HepG2 (cell line): ENCODE measurements around the gene NF2. TPM values are rescaled to one million over a fixed set of nuclear protein-coding genes. Genes with fewer than 3 reads are reported as not detected.

ENCODE experiments used
- ATAC-seq: fragments of 200-7000 bp; cut with Tn5 transposase; 3 replicates; pipeline ENCODE4 v1.9.1; 2020; ENCODE audit warnings: mild to moderate bottlenecking, moderate library complexity
- BruUV-seq: library from RNA; stranded (reverse); fragments of 400-500 nt; replicated peaks from 2 replicates; lab custom pipeline; 2021; lab: Mats Ljungman, UMichigan
- CTCF ChIA-PET: fragments of 300-600 bp; formaldehyde crosslinking; extraction: SDS; loops from one replicate; lab custom pipeline; 2021; ENCODE audit warnings: low total read pairs, inconsistent platforms, low intra/inter-chr PET ratio; lab: Yijun Ruan, JAX
- POLR2A ChIA-PET: fragments of 350-600 bp; sonication (Branson Sonifier 250); formaldehyde crosslinking; loops from one replicate; lab custom pipeline; 2020; ENCODE audit warnings: antibody characterized with exemption, inconsistent platforms; lab: Yijun Ruan, JAX
- DNase-seq: peaks from one replicate; pipeline ENCODE4 v3.0.0-alpha.2; 2015; ENCODE audit warnings: low spot score
- FAIRE-seq: peaks from 3 replicates; lab custom pipeline; 2011; peaks lifted over from hg19 to GRCh38; lab: Jason Lieb, UNC
- H2AFZ ChIP-seq: one replicate; pipeline ENCODE4 v1.6.1; 2011; ENCODE audit warnings: low read length, inconsistent platforms
- H3K27ac ChIP-seq: fragments of 300-600 bp; 3 replicates; pipeline ENCODE4 v1.8.0; 2011; ENCODE audit warnings: mixed run types, mild to moderate bottlenecking, mixed read lengths, low read length, inconsistent platforms; ENCODE audit not compliant: insufficient read depth; ENCODE audit errors: extremely low read length
- H3K27me3 ChIP-seq, 2 experiments: fragments of 200-600 bp in 1 of 2; 2 replicates in 1 of 2; 3 replicates in 1 of 2; pipeline versions ENCODE4 v1.6.0 to v1.8.0; 2011; ENCODE audit warnings: low read length in 2 of 2, mild to moderate bottlenecking in 2 of 2, moderate library complexity in 2 of 2, inconsistent platforms in 1 of 2; ENCODE audit not compliant: insufficient read depth in 2 of 2, control insufficient read depth in 1 of 2
- H3K36me3 ChIP-seq, 2 experiments: fragments of 200-600 bp in 1 of 2; replicated peaks in 1 of 2; 2 replicates in 1 of 2; 3 replicates in 1 of 2; pipeline versions ENCODE4 v1.5.1 to v1.8.0; 2011; ENCODE audit warnings: low read length in 2 of 2, inconsistent platforms in 1 of 2; ENCODE audit not compliant: insufficient read depth in 2 of 2, control insufficient read depth in 1 of 2
- H3K4me1 ChIP-seq: 2 replicates; pipeline ENCODE4 v1.5.1; 2012; ENCODE audit warnings: low read length, inconsistent platforms; ENCODE audit not compliant: insufficient read depth
- H3K4me2 ChIP-seq: 2 replicates; pipeline ENCODE4 v1.6.0; 2011; ENCODE audit warnings: low read depth, low read length, inconsistent platforms
- H3K4me3 ChIP-seq, 3 experiments: fragments of 200-600 bp in 1 of 3; sonication (generic), shearing (Covaris generic) in 1 of 3; replicated peaks in 1 of 3; 2 replicates each; pipeline ENCODE4 v1.5.1; 2011 to 2016; ENCODE audit warnings: low read length in 3 of 3, inconsistent platforms in 2 of 3, low read depth in 2 of 3, mild to moderate bottlenecking in 2 of 3, control low read depth in 1 of 3, mixed read lengths in 1 of 3; ENCODE audit not compliant: insufficient read depth in 1 of 3
- H3K79me2 ChIP-seq: one replicate; pipeline ENCODE4 v1.6.1; 2011; ENCODE audit warnings: low read length, inconsistent platforms; ENCODE audit not compliant: insufficient read depth
- H3K9ac ChIP-seq: 2 replicates; pipeline ENCODE4 v1.6.0; 2011; ENCODE audit warnings: mild to moderate bottlenecking, low read depth, low read length, inconsistent platforms; ENCODE audit not compliant: insufficient read depth
- H3K9me3 ChIP-seq: 2 replicates; pipeline ENCODE4 v1.5.1; 2012; ENCODE audit warnings: mild to moderate bottlenecking, low read length
- H4K20me1 ChIP-seq: 2 replicates; pipeline ENCODE4 v1.6.0; 2011; ENCODE audit warnings: inconsistent platforms, mild to moderate bottlenecking, low read length, moderate library complexity; ENCODE audit not compliant: insufficient read depth
- ETV6 ChIP-seq: sonication (generic); formaldehyde crosslinking; conservative IDR thresholded peaks from 2 replicates; pipeline ENCODE4 v1.4.0; 2020; ENCODE audit warnings: missing genetic modification reagents
- HOXD1 ChIP-seq: sonication (generic); formaldehyde crosslinking; IDR thresholded peaks from 2 replicates; pipeline ENCODE4 v1.5.0; 2020; ENCODE audit warnings: missing genetic modification reagents
- MEIS2 ChIP-seq: sonication (generic); formaldehyde crosslinking; IDR thresholded peaks from 2 replicates; pipeline ENCODE4 v1.9.0; 2021; ENCODE audit warnings: mild to moderate bottlenecking, missing genetic modification reagents
- PITX1 ChIP-seq: sonication (generic); formaldehyde crosslinking; IDR thresholded peaks from 2 replicates; pipeline ENCODE4 v1.5.1; 2020; ENCODE audit warnings: mild to moderate bottlenecking, missing genetic modification reagents
- RBM22 ChIP-seq: fragments of 200-400 bp; formaldehyde crosslinking; optimal IDR thresholded peaks from 2 replicates; pipeline ENCODE3; 2017; ENCODE audit warnings: mild to moderate bottlenecking, low read length, moderate library complexity
- RCOR2 ChIP-seq: IDR thresholded peaks from 2 replicates; pipeline ENCODE4 v1.6.1; 2016; ENCODE audit warnings: missing biosample characterization, missing genetic modification reagents
- SMAD3 ChIP-seq: sonication (generic); formaldehyde crosslinking; IDR thresholded peaks from 2 replicates; pipeline ENCODE4 v1.4.0; 2020; ENCODE audit warnings: missing genetic modification reagents
- STAG1 ChIP-seq: sonication (generic); formaldehyde crosslinking; IDR thresholded peaks from 2 replicates; pipeline ENCODE4 v1.4.0; 2020; ENCODE audit warnings: missing genetic modification reagents
- ZFP62 ChIP-seq: sonication (generic); formaldehyde crosslinking; IDR thresholded peaks from 2 replicates; pipeline ENCODE4 v1.4.0; 2020; ENCODE audit warnings: missing genetic modification reagents
- ZSCAN29 ChIP-seq: sonication (generic); formaldehyde crosslinking; conservative IDR thresholded peaks from 2 replicates; pipeline ENCODE4 v1.4.0; 2020; ENCODE audit warnings: mild to moderate bottlenecking, missing genetic modification reagents
- WGBS: methylation state at CpG from one replicate; pipeline ENCODE4 v1.1.6; 2017; ENCODE audit warnings: low lambda C conversion rate; 5-methylcytosine and 5-hydroxymethylcytosine counted together
- in situ Hi-C: cut with HindIII; loops from 2 replicates; pipeline ENCODE4 v1.10.0; 2017; ENCODE audit warnings: low pct_unique_long_range_greater_than_20kb; ENCODE audit not compliant: extremely low pct_ligation_motif_present
- intact Hi-C: fragments of 100-400 bp; cut with micrococcal nuclease; formaldehyde crosslinking; loops from one replicate; pipeline ENCODE4 v1.10.0; 2022; ENCODE audit not compliant: unreplicated experiment
- polyA plus RNA-seq, 8 experiments: library from polyadenylated mRNA; depleted of rRNA in 3 of 8; stranded (reverse) in 7 of 8; unstranded in 1 of 8; fragments of >200 nt; fragmentation: Illumina TruSeq in 4 of 8; extraction: Trizol in 4 of 8; gene quantifications; 2 replicates each; pipeline versions ENCODE4 v1.2.1 to v1.2.3, GENCODE V29; 2011 to 2016; ENCODE audit warnings: low read depth in 4 of 8, missing spikeins in 1 of 8, mixed read lengths in 1 of 8; ENCODE audit not compliant: insufficient read depth in 1 of 8
- total RNA-seq, 5 experiments: library from RNA; depleted of rRNA; stranded (reverse); fragments of >200 nt; fragmentation: Illumina TruSeq; extraction: Trizol; gene quantifications; 2 replicates each; pipeline ENCODE4 v1.2.3, GENCODE V29; 2016; ENCODE audit warnings: low read depth in 1 of 5
- TF ChIP-seq, protein P1 (sequence below): sonication (generic); formaldehyde crosslinking; IDR thresholded peaks from 2 replicates; pipeline ENCODE4 v1.5.0; 2020; ENCODE audit warnings: mild to moderate bottlenecking, missing genetic modification reagents
- TF ChIP-seq, protein P2 (sequence below): sonication (generic); formaldehyde crosslinking; IDR thresholded peaks from 2 replicates; pipeline ENCODE4 v1.8.0; 2022; ENCODE audit warnings: mild to moderate bottlenecking, missing genetic modification reagents

Gene NF2
- total and polyA plus RNA-seq, 2 of the 13 experiments (the other 11 are each of a cell fraction or from before 2014, with no cell fraction given), result 9.3 to 33.3 TPM

- TF ChIP-seq, protein P1, sequence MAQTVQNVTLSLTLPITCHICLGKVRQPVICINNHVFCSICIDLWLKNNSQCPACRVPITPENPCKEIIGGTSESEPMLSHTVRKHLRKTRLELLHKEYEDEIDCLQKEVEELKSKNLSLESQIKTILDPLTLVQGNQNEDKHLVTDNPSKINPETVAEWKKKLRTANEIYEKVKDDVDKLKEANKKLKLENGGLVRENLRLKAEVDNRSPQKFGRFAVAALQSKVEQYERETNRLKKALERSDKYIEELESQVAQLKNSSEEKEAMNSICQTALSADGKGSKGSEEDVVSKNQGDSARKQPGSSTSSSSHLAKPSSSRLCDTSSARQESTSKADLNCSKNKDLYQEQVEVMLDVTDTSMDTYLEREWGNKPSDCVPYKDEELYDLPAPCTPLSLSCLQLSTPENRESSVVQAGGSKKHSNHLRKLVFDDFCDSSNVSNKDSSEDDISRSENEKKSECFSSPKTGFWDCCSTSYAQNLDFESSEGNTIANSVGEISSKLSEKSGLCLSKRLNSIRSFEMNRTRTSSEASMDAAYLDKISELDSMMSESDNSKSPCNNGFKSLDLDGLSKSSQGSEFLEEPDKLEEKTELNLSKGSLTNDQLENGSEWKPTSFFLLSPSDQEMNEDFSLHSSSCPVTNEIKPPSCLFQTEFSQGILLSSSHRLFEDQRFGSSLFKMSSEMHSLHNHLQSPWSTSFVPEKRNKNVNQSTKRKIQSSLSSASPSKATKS (CRISPR knock-in tag), result no peak
- TF ChIP-seq STAG1 (CRISPR knock-in tag), result peak; percentile 81
- TF ChIP-seq SMAD3 (CRISPR knock-in tag), result no peak
- TF ChIP-seq, protein P2, sequence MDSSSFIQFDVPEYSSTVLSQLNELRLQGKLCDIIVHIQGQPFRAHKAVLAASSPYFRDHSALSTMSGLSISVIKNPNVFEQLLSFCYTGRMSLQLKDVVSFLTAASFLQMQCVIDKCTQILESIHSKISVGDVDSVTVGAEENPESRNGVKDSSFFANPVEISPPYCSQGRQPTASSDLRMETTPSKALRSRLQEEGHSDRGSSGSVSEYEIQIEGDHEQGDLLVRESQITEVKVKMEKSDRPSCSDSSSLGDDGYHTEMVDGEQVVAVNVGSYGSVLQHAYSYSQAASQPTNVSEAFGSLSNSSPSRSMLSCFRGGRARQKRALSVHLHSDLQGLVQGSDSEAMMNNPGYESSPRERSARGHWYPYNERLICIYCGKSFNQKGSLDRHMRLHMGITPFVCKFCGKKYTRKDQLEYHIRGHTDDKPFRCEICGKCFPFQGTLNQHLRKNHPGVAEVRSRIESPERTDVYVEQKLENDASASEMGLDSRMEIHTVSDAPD (CRISPR knock-in tag), result no peak
Measured at GRCh38 chr22:29635734-29636357, 32.4 kb downstream of the NF2 start (continued).

GRCh38 chr22:29636751-29637150 lies 33.3 kb downstream of the NF2 start:
- intact Hi-C loops, result no loop called here
- Histone ChIP-seq H3K27ac (no peak overlapping the region), H3K27me3 (no peaks in the 10 kb centered on the region), H3K4me1 (peaks cover 7% of the 10 kb centered on the region), H3K36me3 (peaks cover 4 to 29% of the 10 kb centered on the region in 2 experiments; a peak in 3 of 5 replicates), H3K4me3 (no peak overlapping the region), H3K9ac (no peak overlapping the region), H3K9me3 (no peaks in the 10 kb centered on the region), H3K4me2 (no peak overlapping the region), H2AFZ (no peak overlapping the region), H3K79me2 (peaks cover 23% of the 10 kb centered on the region), H4K20me1 (peaks cover 4% of the 10 kb centered on the region; the same call in 1 of the 2 replicates)
- no peak for FAIRE-seq
- ATAC-seq, result no peak
- BruUV-seq, result no TSS peak
- 95% methylated on average over 7 of the region's 7 CpGs for WGBS
- TF ChIP-seq ETV6 (CRISPR knock-in tag) (no peak), RBM22 (no peak), HOXD1 (CRISPR knock-in tag) (no peak), RCOR2 (CRISPR knock-in tag) (no peak), ZSCAN29 (no peak), PITX1 (CRISPR knock-in tag) (no peak), MEIS2 (no peak), ZFP62 (CRISPR knock-in tag) (no peak)
- ChIA-PET POLR2A (no interaction called here), CTCF (no interaction called here)
- in situ Hi-C loops, result loop anchor here (10.0 kb wide), 1 partner anchor 448 kb away; the partner anchor contains the start of gene HORMAD2
- no peak for DNase-seq
